Psoas muscle (tissue), 8 donors: Measurements from ENCODE around the gene CYS1. TPM values are rescaled to one million over a fixed set of nuclear protein-coding genes. Genes with fewer than 3 reads are reported as not detected.

Experiments used
- ATAC-seq, 4 donors: fragments of 200-7000 bp; cut with Tn5 transposase; one replicate each; pipeline ENCODE4 v1.9.1; 2020; ENCODE audit warnings: moderate library complexity in 3 of 4, mild to moderate bottlenecking in 2 of 4
- DNase-seq, 2 donors: peaks; one replicate each; pipeline ENCODE4 v3.0.0-alpha.2; 2020
- H3K27ac ChIP-seq: fragments of 200-600 bp; one replicate; pipeline ENCODE4 v1.8.0; 2022
- H3K27me3 ChIP-seq, 3 donors: fragments of 200-600 bp in 1 of 3; one replicate each; pipeline versions ENCODE4 v1.6.1 to v1.8.0; 2013 to 2022; ENCODE audit warnings: low read length in 2 of 3, mild to moderate bottlenecking in 2 of 3, moderate library complexity in 1 of 3; ENCODE audit not compliant: insufficient read depth in 3 of 3
- H3K36me3 ChIP-seq, 2 donors: fragments of 200-600 bp in 1 of 2; one replicate each; pipeline versions ENCODE4 v1.6.1 to v1.8.0; 2013 to 2022; ENCODE audit warnings: low read depth in 1 of 2, mild to moderate bottlenecking in 1 of 2, moderate library complexity in 1 of 2; ENCODE audit not compliant: insufficient read depth in 1 of 2
- H3K4me1 ChIP-seq: fragments of 200-600 bp; one replicate; pipeline ENCODE4 v1.8.0; 2022
- H3K4me3 ChIP-seq: fragments of 200-600 bp; one replicate; pipeline ENCODE4 v1.8.0; 2022; ENCODE audit warnings: mild to moderate bottlenecking
- H3K9me3 ChIP-seq: fragments of 200-600 bp; one replicate; pipeline ENCODE4 v1.8.0; 2022
- CTCF ChIP-seq: fragments of 200-600 bp; IDR thresholded peaks from one replicate; pipeline ENCODE4 v1.8.0; 2022; ENCODE audit warnings: antibody characterized with exemption
- WGBS, 3 donors: extraction: QIAGEN DNeasy Blood & Tissue Kit; methylation state at CpG; one replicate each; pipeline versions ENCODE4 v1.1.6 to v1.1.7; 2013; 5-methylcytosine and 5-hydroxymethylcytosine counted together
- intact Hi-C, 2 donors: fragments of 100-400 bp; cut with DNase I; formaldehyde crosslinking; loops; one replicate each; pipeline versions ENCODE4 v1.11.0 to v1.14.2; 2022
- polyA plus RNA-seq, 3 donors: library from polyadenylated mRNA; stranded (reverse); fragments of 200-250 nt; gene quantifications; one replicate each; pipeline ENCODE4 v1.2.3, GENCODE V29; 2013
- total RNA-seq, 4 donors: library from RNA; stranded (reverse); fragmentation: NEBNext Ultra II Directional in 2 of 4; extraction: Animal tissue kit (Norgen Biotek cat#: 25700) in 2 of 4; gene quantifications; one replicate each; pipeline versions ENCODE4 v1.2.1 to v1.2.4, GENCODE V29; 2021 to 2023
- donor health status: healthy with polysubstance abuse.
- donor health status: DM: no; HTN: no; CAD: no; lungs with moderate emphysema.
- donor health status: Bipolar disorder and iron deficiency.
- donor health status: healthy.
- donor health status: DM: yes; HTN: yes; CAD: no.
- donor health status: DM: no; HTN: no; CAD: no.
- donor health status: DM: no; HTN: no; CAD: no.
- donor health status: DM: yes; HTN: yes; CAD: no.

The CYS1 gene
- total and polyA plus RNA-seq, 7 donors, result 0.06 to 0.58 (median 0.13) TPM

- no peaks in the 10 kb centered on the region for H3K9me3 ChIP-seq
- intact Hi-C loops, result no loop called here
- peak in 1 of 2 donors; percentile 16 for DNase-seq
- H3K4me3 ChIP-seq, result no peak overlapping the region
- H3K4me1 ChIP-seq, result peaks cover 55% of the 10 kb centered on the region
- H3K27ac ChIP-seq, result peak overlapping the region; percentile 4
- H3K36me3 ChIP-seq, result no peaks in the 10 kb centered on the region
- H3K27me3 ChIP-seq, result no peaks in the 10 kb centered on the region
- no peak for ATAC-seq
- no peak for TF ChIP-seq CTCF
Observed at GRCh38 chr2:10038716-10039115, 41.5 kb downstream of the CYS1 start.

GRCh38 chr2:10038123-10038522 is 42.1 kb downstream of the CYS1 start:
- no peak for TF ChIP-seq CTCF
- Histone ChIP-seq H3K9me3 (no peaks in the 10 kb centered on the region), H3K27ac (no peak overlapping the region), H3K27me3 (no peaks in the 10 kb centered on the region), H3K4me1 (peaks cover 55% of the 10 kb centered on the region), H3K36me3 (no peaks in the 10 kb centered on the region), H3K4me3 (no peak overlapping the region)
- intact Hi-C loops, result no loop called here
- peak in 1 of 2 donors; percentile 38 for DNase-seq
- 84 to 87% (median 87%) methylated on average over 10 of the region's 10 CpGs for WGBS, 3 donors
- no peak for ATAC-seq

GRCh38 chr2:10036095-10036884 is 43.9 kb downstream of the CYS1 start:
- H3K4me1 ChIP-seq, result peaks cover 45% of the 10 kb centered on the region
- H3K36me3 ChIP-seq, result no peaks in the 10 kb centered on the region
- no peaks in the 10 kb centered on the region for H3K9me3 ChIP-seq
- no peaks in the 10 kb centered on the region for H3K27me3 ChIP-seq
- no peak overlapping the region for H3K4me3 ChIP-seq
- peak; percentile 48 for TF ChIP-seq CTCF
- WGBS, 3 donors, result 16 to 27% (median 22%) methylated on average over 14 of the region's 14 CpGs
- H3K27ac ChIP-seq, result peak overlapping the region; percentile 89
- intact Hi-C loops, result no loop called here
- DNase-seq (peak; percentile 87 to 93), ATAC-seq (peak; percentile 81 to 91 (median 84))

- Histone ChIP-seq H3K4me1 (peaks cover 39% of the 10 kb centered on the region), H3K27ac (peak overlapping the region; percentile 89), H3K4me3 (no peak overlapping the region), H3K36me3 (no peaks in the 10 kb centered on the region), H3K9me3 (no peaks in the 10 kb centered on the region), H3K27me3 (no peaks in the 10 kb centered on the region)
- no peak for TF ChIP-seq CTCF
- intact Hi-C loops, result no loop called here
- no peak for ATAC-seq
- no peak for DNase-seq
- WGBS, 3 donors, result 32 to 40% (median 34%) methylated on average over 5 of the region's 5 CpGs
Observed at GRCh38 chr2:10035633-10036032, 44.6 kb downstream of the CYS1 start.

- Histone ChIP-seq H3K27me3 (no peaks in the 10 kb centered on the region), H3K36me3 (no peaks in the 10 kb centered on the region), H3K27ac (peak overlapping the region; percentile 89), H3K4me1 (peaks cover 33% of the 10 kb centered on the region), H3K4me3 (no peak overlapping the region), H3K9me3 (no peaks in the 10 kb centered on the region)
- intact Hi-C loops, result no loop called here
- no peak for TF ChIP-seq CTCF
- WGBS, 3 donors, result 64 to 69% (median 69%) methylated on average over 3 of the region's 3 CpGs
- ATAC-seq (no peak), DNase-seq (peak in 1 of 2 donors; percentile 25)
Observed at GRCh38 chr2:10035053-10035422, 45.2 kb downstream of the CYS1 start.
